HCEC 1CT (cell line): ENCODE data around the gene RPGR.

Source experiments
- DNase-seq: peaks from one replicate; pipeline ENCODE4 v3.0.0-alpha.2; 2017

RPGR gene

GRCh38 chrX:38256019-38256418 lies 71.3 kb downstream of the RPGR start:
- DNase-seq = no peak

GRCh38 chrX:38249965-38250364 lies 77.3 kb downstream of the RPGR start:
- no peak for DNase-seq

GRCh38 chrX:38247051-38247450 lies 80.3 kb downstream of the RPGR start:
- DNase-seq = no peak

GRCh38 chrX:38240541-38240940 lies 86.8 kb downstream of the RPGR start:
- DNase-seq = no peak

GRCh38 chrX:38236901-38237615 lies 90.3 kb downstream of the RPGR start:
- peak; percentile 55 for DNase-seq

- peak; percentile 80 for DNase-seq
Observed at GRCh38 chrX:38233891-38234667, 93.2 kb downstream of the RPGR start.

- DNase-seq = peak; percentile 65
Observed at GRCh38 chrX:38232079-38232686, 95.1 kb downstream of the RPGR start.

- peak; percentile 31 for DNase-seq
Observed at GRCh38 chrX:38225093-38225492, 102.2 kb downstream of the RPGR start.

GRCh38 chrX:38224160-38224559 lies 103.1 kb downstream of the RPGR start:
- DNase-seq = no peak

GRCh38 chrX:38221391-38221929 lies 105.8 kb downstream of the RPGR start:
- no peak for DNase-seq

- DNase-seq = peak; percentile 43
Observed at GRCh38 chrX:38220415-38221390, 106.6 kb downstream of the RPGR start, which contains the start of gene SRPX. SRPX (minus strand) TSS chrX:38220871; CDS start chrX:38220792, 79 bp downstream.

GRCh38 chrX:38220024-38220414 lies 107.3 kb downstream of the RPGR start:
- DNase-seq = peak; percentile 57
